ENCODE results near the gene EVA1B. TPM values are rescaled to one million over a fixed set of nuclear protein-coding genes. Genes with fewer than 3 reads are reported as not detected.

The EVA1B gene
- polyA plus RNA-seq, 1 donor (not counting 4 experiments of a cell fraction or from before 2014, with no cell fraction given): 2.4 TPM

DNA sequence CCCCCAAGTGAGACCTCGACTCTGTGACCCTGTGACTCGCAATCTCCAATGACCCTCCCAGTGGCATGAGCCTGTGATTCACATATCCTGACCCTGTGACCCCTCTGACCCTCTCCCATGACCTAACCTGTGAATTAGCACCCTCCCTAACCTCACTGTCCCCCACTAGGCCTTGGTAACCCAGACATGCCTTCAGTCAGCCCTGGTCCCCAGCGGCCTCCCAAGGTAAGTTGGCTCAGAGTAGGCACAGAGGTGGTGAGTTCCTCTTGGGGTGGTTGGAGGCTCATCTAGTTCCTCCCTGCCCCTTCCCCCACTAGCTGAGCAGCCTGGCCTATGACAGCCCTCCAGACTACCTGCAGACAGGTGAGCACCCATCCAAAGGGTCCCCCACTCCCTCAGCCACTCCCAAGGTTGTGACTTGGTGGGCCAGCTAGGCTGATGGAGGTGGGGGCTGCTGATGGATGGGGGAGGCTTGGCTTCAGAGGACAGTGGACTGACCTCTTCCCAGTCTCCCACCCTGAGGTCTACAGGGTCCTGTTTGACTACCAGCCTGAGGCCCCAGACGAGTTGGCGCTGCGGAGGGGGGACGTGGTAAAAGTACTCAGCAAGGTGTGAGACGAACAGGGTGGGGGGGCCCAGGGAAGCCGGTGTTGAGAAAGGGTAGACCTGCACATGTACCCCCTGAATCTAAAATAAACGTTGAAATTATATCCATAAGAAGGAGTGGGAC is 15.7 kb downstream of the EVA1B start:
- Histone ChIP-seq H3K4me3 (ENCODE audit: control insufficient read depth in 2 of 3, extremely low read depth in 1 of 3, insufficient read depth in 2 of 3, low read depth in 1 of 3, low read length in 3 of 3) (peak overlapping the region; percentile 58 to 86 (median 81)), H3K36me3 (ENCODE audit: control insufficient read depth in 2 of 2, extremely low read depth in 1 of 2, insufficient read depth in 2 of 2, low read length in 2 of 2) (peaks cover 8 to 23% of the 10 kb centered on the region in 2 experiments), H4K20me1 (ENCODE audit: control insufficient read depth, extremely low read depth, insufficient read depth, low read length) (no peaks in the 10 kb centered on the region), H3K9me1 (ENCODE audit: control insufficient read depth, extremely low read depth, insufficient read depth, low read length) (no peaks in the 10 kb centered on the region), H3K9ac (ENCODE audit: control insufficient read depth, extremely low read depth, insufficient read depth, low read length) (peak overlapping the region; percentile 81), H3K4me1 (ENCODE audit: control insufficient read depth, extremely low read depth, insufficient read depth, low read length) (peaks cover 21% of the 10 kb centered on the region), H3K79me2 (ENCODE audit: control insufficient read depth, insufficient read depth, low read length) (peaks cover 8% of the 10 kb centered on the region), H3K27me3 (ENCODE audit: control insufficient read depth, extremely low read depth, insufficient read depth, low read length) (no peaks in the 10 kb centered on the region), H2AFZ (ENCODE audit: control insufficient read depth, low read length) (no peak overlapping the region), H3K9me3 (ENCODE audit: control insufficient read depth, low read depth, low read length) (no peaks in the 10 kb centered on the region), H3K27ac (ENCODE audit: control insufficient read depth, insufficient read depth, low read length) (peak overlapping the region; percentile 89), H3K4me2 (ENCODE audit: control insufficient read depth, extremely low read depth, insufficient read depth, low read depth, low read length) (peak overlapping the region; percentile 88)
- FAIRE-seq (no peak), DNase-seq (ENCODE audit: low read depth, low spot score) (no peak)
- TF ChIP-seq EZH2 (IDR thresholded peaks at IDR 0.05; ENCODE audit: low read length): no peak
- TF ChIP-seq, protein P1, sequence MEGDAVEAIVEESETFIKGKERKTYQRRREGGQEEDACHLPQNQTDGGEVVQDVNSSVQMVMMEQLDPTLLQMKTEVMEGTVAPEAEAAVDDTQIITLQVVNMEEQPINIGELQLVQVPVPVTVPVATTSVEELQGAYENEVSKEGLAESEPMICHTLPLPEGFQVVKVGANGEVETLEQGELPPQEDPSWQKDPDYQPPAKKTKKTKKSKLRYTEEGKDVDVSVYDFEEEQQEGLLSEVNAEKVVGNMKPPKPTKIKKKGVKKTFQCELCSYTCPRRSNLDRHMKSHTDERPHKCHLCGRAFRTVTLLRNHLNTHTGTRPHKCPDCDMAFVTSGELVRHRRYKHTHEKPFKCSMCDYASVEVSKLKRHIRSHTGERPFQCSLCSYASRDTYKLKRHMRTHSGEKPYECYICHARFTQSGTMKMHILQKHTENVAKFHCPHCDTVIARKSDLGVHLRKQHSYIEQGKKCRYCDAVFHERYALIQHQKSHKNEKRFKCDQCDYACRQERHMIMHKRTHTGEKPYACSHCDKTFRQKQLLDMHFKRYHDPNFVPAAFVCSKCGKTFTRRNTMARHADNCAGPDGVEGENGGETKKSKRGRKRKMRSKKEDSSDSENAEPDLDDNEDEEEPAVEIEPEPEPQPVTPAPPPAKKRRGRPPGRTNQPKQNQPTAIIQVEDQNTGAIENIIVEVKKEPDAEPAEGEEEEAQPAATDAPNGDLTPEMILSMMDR (optimal IDR thresholded peaks at IDR 0.05 in 1 of 3, IDR thresholded peaks at IDR 0.05 in 1 of 3, conservative IDR thresholded peaks at IDR 0.05 in 1 of 3; ENCODE audit: extremely low read depth in 1 of 3, insufficient read depth in 2 of 3, low read length in 3 of 3): no peak
- dilution Hi-C loops (cut with MboI; ENCODE audit: extremely low pct_ligation_motif_present, low sequenced_read_pairs): no loop called here

DNA sequence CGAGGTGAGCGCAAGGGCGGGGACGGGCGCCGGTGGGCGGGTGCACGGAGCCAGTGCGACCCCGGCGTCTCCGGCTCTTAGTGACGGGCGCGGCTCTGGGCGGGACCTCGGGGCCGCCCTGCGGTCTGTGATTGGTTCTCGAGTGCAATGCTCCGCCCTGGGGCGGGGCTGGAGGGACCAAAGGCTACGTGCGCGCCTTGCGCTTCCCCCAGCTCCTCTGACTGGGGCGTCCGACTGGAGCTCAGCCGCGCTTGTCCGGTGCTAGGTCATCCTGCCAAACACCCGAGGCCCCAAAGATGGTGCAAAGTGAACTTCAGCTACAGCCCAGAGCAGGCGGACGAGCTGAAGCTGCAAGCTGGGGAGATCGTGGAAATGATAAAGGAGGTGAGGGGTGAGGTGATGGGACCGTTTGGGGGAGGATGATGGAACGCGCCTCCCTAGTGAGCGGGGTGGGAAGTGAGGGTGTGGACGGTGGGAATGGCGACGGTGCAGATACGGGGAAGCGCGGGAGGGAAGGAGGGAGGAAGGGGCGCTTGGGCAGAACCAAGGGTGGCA is 16.5 kb downstream of the EVA1B start:
- DNase-seq (ENCODE audit: low read depth, low spot score) (peak; percentile 81), FAIRE-seq (peak; percentile 49)
- Histone ChIP-seq H3K4me3 (ENCODE audit: control insufficient read depth in 2 of 3, extremely low read depth in 1 of 3, insufficient read depth in 2 of 3, low read depth in 1 of 3, low read length in 3 of 3) (peak overlapping the region; percentile 58 to 86 (median 81)), H3K9me3 (ENCODE audit: control insufficient read depth, low read depth, low read length) (no peaks in the 10 kb centered on the region), H3K27ac (ENCODE audit: control insufficient read depth, insufficient read depth, low read length) (peak overlapping the region; percentile 89), H4K20me1 (ENCODE audit: control insufficient read depth, extremely low read depth, insufficient read depth, low read length) (no peaks in the 10 kb centered on the region), H3K4me1 (ENCODE audit: control insufficient read depth, extremely low read depth, insufficient read depth, low read length) (peaks cover 21% of the 10 kb centered on the region), H3K27me3 (ENCODE audit: control insufficient read depth, extremely low read depth, insufficient read depth, low read length) (no peaks in the 10 kb centered on the region), H3K79me2 (ENCODE audit: control insufficient read depth, insufficient read depth, low read length) (peaks cover 10% of the 10 kb centered on the region), H3K9me1 (ENCODE audit: control insufficient read depth, extremely low read depth, insufficient read depth, low read length) (no peaks in the 10 kb centered on the region), H2AFZ (ENCODE audit: control insufficient read depth, low read length) (peak overlapping the region; percentile 74), H3K36me3 (ENCODE audit: control insufficient read depth in 2 of 2, extremely low read depth in 1 of 2, insufficient read depth in 2 of 2, low read length in 2 of 2) (peaks cover 13 to 30% of the 10 kb centered on the region in 2 experiments), H3K9ac (ENCODE audit: control insufficient read depth, extremely low read depth, insufficient read depth, low read length) (peak overlapping the region; percentile 81), H3K4me2 (ENCODE audit: control insufficient read depth, extremely low read depth, insufficient read depth, low read depth, low read length) (peak overlapping the region; percentile 88)
- TF ChIP-seq, protein P1 (optimal IDR thresholded peaks at IDR 0.05 in 1 of 3, IDR thresholded peaks at IDR 0.05 in 1 of 3, conservative IDR thresholded peaks at IDR 0.05 in 1 of 3; ENCODE audit: extremely low read depth in 1 of 3, insufficient read depth in 2 of 3, low read length in 3 of 3): no peak
- no peak for TF ChIP-seq EZH2 (IDR thresholded peaks at IDR 0.05; ENCODE audit: low read length)
- dilution Hi-C loops (cut with MboI; ENCODE audit: extremely low pct_ligation_motif_present, low sequenced_read_pairs): no loop called here
